Measurements from ENCODE around the gene SLC22A23. TPM values are rescaled to one million over a fixed set of nuclear protein-coding genes. Genes with fewer than 3 reads are reported as not detected.

Gene SLC22A23
- total and polyA plus RNA-seq, 8 donors = 4.9 to 27.9 (median 14.2) TPM

GRCh38 chr6:3270258-3270657 lies 186.6 kb downstream of the SLC22A23 start:
- Histone ChIP-seq H3K4me3 (no peak overlapping the region), H3K4me1 (no peaks in the 10 kb centered on the region), H3K27ac (no peak overlapping the region), H3K9me3 (no peaks in the 10 kb centered on the region), H3K27me3 (no peaks in the 10 kb centered on the region), H3K36me3 (peaks cover 0 to 33% (median 0%) of the 10 kb centered on the region in 3 donors)
- WGBS, 2 donors = 75 to 89% methylated on average over 14 to 15 of the region's 15 CpGs
- FAIRE-seq = no peak
- DNase-seq = peak in 2 of 6 donors; percentile 11 to 43
- ATAC-seq = peak in 2 of 4 donors; percentile 31 to 39
- intact Hi-C loops (cut with DNase I) = loop anchor here in 1 of 3 donors (10.0 kb wide), 1 partner anchor 245 kb away; no protein-coding TSS in a partner anchor
- TF ChIP-seq, protein P1, sequence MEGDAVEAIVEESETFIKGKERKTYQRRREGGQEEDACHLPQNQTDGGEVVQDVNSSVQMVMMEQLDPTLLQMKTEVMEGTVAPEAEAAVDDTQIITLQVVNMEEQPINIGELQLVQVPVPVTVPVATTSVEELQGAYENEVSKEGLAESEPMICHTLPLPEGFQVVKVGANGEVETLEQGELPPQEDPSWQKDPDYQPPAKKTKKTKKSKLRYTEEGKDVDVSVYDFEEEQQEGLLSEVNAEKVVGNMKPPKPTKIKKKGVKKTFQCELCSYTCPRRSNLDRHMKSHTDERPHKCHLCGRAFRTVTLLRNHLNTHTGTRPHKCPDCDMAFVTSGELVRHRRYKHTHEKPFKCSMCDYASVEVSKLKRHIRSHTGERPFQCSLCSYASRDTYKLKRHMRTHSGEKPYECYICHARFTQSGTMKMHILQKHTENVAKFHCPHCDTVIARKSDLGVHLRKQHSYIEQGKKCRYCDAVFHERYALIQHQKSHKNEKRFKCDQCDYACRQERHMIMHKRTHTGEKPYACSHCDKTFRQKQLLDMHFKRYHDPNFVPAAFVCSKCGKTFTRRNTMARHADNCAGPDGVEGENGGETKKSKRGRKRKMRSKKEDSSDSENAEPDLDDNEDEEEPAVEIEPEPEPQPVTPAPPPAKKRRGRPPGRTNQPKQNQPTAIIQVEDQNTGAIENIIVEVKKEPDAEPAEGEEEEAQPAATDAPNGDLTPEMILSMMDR (IDR thresholded peaks at IDR 0.05) = no peak

DNA sequence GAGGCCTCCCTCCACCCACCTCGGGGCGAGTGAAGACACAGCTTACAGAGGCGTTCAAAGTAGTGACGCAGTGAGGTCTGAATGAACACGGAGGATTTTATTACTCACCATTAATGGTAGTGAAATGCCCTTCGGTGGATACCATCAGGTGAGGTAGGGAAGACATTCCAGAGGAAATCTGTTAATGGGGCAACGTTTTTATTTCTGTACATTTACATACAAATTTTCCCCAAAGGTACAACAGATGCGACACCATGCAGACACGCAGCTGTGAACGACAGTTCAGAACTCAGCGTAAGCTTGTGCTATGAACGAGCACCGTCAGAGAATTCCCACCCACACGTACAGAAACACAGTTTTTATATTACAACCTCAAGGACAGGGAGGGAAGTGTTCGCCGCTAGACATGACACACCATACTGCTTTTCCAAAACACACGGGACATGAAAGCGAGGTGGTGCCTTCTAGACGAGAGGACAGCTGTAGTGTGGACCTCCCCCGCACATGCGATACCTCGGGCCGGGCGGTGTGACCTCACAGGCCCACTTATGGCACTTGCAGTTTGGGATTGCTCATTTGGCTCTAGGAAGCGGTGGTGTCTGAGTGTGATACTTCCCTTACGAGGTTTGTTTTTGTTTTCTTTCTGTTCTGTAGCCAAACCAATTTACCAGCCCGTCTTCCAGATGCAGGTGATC lies 187.4 kb downstream of the SLC22A23 start:
- TF ChIP-seq, protein P1 (IDR thresholded peaks at IDR 0.05) = no peak
- Histone ChIP-seq H3K9me3 (no peaks in the 10 kb centered on the region), H3K4me1 (no peaks in the 10 kb centered on the region), H3K27me3 (no peaks in the 10 kb centered on the region), H3K36me3 (peaks cover 0 to 33% (median 0%) of the 10 kb centered on the region in 3 donors), H3K4me3 (no peak overlapping the region), H3K27ac (no peak overlapping the region)
- ATAC-seq (no peak), DNase-seq (peak in 1 of 6 donors; percentile 43), FAIRE-seq (no peak)
- 82% methylated on average over 27 of the region's 27 CpGs for whole genome bisulfite sequencing, 2 donors
- intact Hi-C loops (cut with DNase I) = no loop called here

- intact Hi-C loops (cut with DNase I) = no loop called here
- 78 to 81% methylated on average over 11 of the region's 11 CpGs for WGBS, 2 donors
- H3K4me1 ChIP-seq = no peaks in the 10 kb centered on the region
- ATAC-seq (no peak), DNase-seq (peak in 1 of 6 donors; percentile 46), FAIRE-seq (no peak)
- no peak overlapping the region for H3K27ac ChIP-seq
- peaks cover 0 to 37% (median 4%) of the 10 kb centered on the region in 3 donors for H3K36me3 ChIP-seq
- no peak overlapping the region for H3K4me3 ChIP-seq
- no peaks in the 10 kb centered on the region for H3K9me3 ChIP-seq
- TF ChIP-seq, protein P1 (IDR thresholded peaks at IDR 0.05) = no peak
- H3K27me3 ChIP-seq = no peaks in the 10 kb centered on the region
Measured at GRCh38 chr6:3268680-3269079, 188.2 kb downstream of the SLC22A23 start.

DNA sequence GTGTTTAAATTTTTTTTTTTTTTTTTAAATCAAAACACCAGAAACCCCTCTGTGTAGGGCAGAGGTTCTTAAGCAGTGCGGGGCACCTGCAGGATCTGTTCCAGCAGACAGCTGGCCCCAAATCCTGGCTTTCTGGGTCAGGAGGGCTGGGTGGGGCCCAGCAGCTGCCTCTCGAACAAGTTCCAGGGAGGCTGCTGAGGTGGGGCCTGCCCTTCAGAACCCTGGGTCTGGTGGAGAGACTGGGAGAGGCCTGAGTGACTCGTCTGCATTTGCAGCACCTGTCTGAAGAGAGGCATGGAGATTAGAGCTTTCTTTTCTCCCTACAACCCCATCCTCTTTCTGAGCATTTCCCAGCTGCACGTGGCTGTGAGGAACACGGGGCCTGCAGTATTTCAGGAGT lies 189.7 kb downstream of the SLC22A23 start:
- peaks cover 0 to 3% (median 0%) of the 10 kb centered on the region in 3 donors for H3K4me1 ChIP-seq
- 73 to 75% methylated on average over 5 of the region's 5 CpGs for WGBS, 2 donors
- peaks cover 0 to 26% (median 5%) of the 10 kb centered on the region in 3 donors for H3K36me3 ChIP-seq
- ATAC-seq (no peak), FAIRE-seq (no peak), DNase-seq (no peak)
- no peak overlapping the region for H3K27ac ChIP-seq
- no peaks in the 10 kb centered on the region for H3K27me3 ChIP-seq
- no peak overlapping the region for H3K4me3 ChIP-seq
- TF ChIP-seq, protein P1 (IDR thresholded peaks at IDR 0.05) = no peak
- no peaks in the 10 kb centered on the region for H3K9me3 ChIP-seq
- intact Hi-C loops (cut with DNase I) = no loop called here

DNA sequence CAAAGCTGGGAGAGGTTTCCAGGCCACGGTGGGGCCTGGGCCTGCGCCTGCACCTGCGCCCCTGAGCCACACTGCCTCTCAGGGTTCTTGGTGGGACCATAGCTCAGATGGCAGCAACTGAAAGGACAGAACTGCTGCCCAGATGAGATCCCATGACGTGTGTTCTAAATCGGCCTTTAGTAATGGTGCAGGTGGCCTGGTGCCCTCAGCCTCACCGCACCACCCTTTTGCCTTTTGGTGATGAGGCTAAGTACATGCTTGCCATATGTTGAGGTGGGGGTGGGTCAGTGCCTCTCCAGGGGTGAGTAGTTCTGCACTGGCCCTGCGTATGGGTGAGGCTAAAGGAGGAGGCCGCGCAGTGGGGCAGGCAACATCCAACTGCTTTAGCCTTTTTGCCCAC lies 190.7 kb downstream of the SLC22A23 start:
- no peaks in the 10 kb centered on the region for H3K9me3 ChIP-seq
- FAIRE-seq = no peak
- no peaks in the 10 kb centered on the region for H3K27me3 ChIP-seq
- no peak for ATAC-seq
- peaks cover 0 to 16% (median 5%) of the 10 kb centered on the region in 3 donors for H3K36me3 ChIP-seq
- H3K4me3 ChIP-seq = no peak overlapping the region
- no peak overlapping the region for H3K27ac ChIP-seq
- TF ChIP-seq, protein P1 (IDR thresholded peaks at IDR 0.05) = no peak
- DNase-seq = no peak
- H3K4me1 ChIP-seq = peaks cover 0 to 5% (median 0%) of the 10 kb centered on the region in 3 donors
- 54 to 57% methylated on average over 9 of the region's 9 CpGs for WGBS, 2 donors
- intact Hi-C loops (cut with DNase I) = no loop called here
